HEK293 (cell line): ENCODE results near the gene GTPBP3.
A peak's percentile ranks its signal among the peaks of the same experiment; 100 is the strongest.

Experiments
- CTCF ChIA-PET: fragments of 350-600 bp; formaldehyde crosslinking; extraction: SDS; loops from one replicate; lab custom pipeline; 2021; ENCODE audit warnings: antibody characterized with exemption; lab: Yijun Ruan, JAX
- POLR2A ChIA-PET: fragments of 300-600 bp; formaldehyde crosslinking; extraction: SDS; loops from one replicate; lab custom pipeline; 2020; ENCODE audit warnings: antibody characterized with exemption, inconsistent platforms; lab: Yijun Ruan, JAX
- H3K27ac ChIP-seq: fragments of 200-500 bp; sonication (Bioruptor generic); 2 replicates; pipeline ENCODE4 v1.5.1; 2014; ENCODE audit warnings: low read depth, low read length, control low read depth, inconsistent platforms; ENCODE audit errors: extremely low read depth
- H3K36me3 ChIP-seq, 2 experiments: fragments of 200-500 bp in 1 of 2; sonication (Bioruptor generic) in 1 of 2; 1 replicate in 1 of 2; 2 replicates in 1 of 2; pipeline ENCODE4 v1.5.1; 2014 to 2017; ENCODE audit warnings: inconsistent platforms in 2 of 2, low read length in 2 of 2; ENCODE audit not compliant: control insufficient read depth in 2 of 2, insufficient read depth in 1 of 2
- H3K4me1 ChIP-seq: fragments of 200-500 bp; sonication (Bioruptor generic); 2 replicates; pipeline ENCODE4 v1.5.1; 2014; ENCODE audit warnings: mild to moderate bottlenecking, low read length, inconsistent platforms; ENCODE audit not compliant: control insufficient read depth, insufficient read depth
- H3K4me3 ChIP-seq: 2 replicates; pipeline ENCODE4 v1.5.1; 2011; ENCODE audit warnings: low read depth, mild to moderate bottlenecking, control low read depth, low read length, moderate library complexity
- H3K9me3 ChIP-seq: fragments of 200-500 bp; sonication (Bioruptor generic); 2 replicates; pipeline ENCODE4 v1.5.1; 2014; ENCODE audit warnings: low read depth, low read length, inconsistent platforms; ENCODE audit not compliant: control insufficient read depth, insufficient read depth
- GLIS1 ChIP-seq: fragments of 450-650 bp; formaldehyde crosslinking; IDR thresholded peaks from 2 replicates; pipeline ENCODE4 v1.5.1; 2016; ENCODE audit warnings: missing biosample characterization, missing genetic modification characterization
- KLF10 ChIP-seq: fragments of 450-650 bp; IDR thresholded peaks from 2 replicates; pipeline ENCODE4 v1.5.1; 2018; ENCODE audit warnings: missing biosample characterization, mild to moderate bottlenecking, missing genetic modification characterization
- KLF7 ChIP-seq: fragments of 450-650 bp; formaldehyde crosslinking; IDR thresholded peaks from 2 replicates; pipeline ENCODE4 v1.5.1; 2016; ENCODE audit warnings: missing biosample characterization, missing genetic modification characterization, borderline replicate concordance
- PRDM1 ChIP-seq: fragments of 450-650 bp; formaldehyde crosslinking; IDR thresholded peaks from 2 replicates; pipeline ENCODE4; 2016; ENCODE audit warnings: missing biosample characterization, missing genetic modification characterization
- SP2 ChIP-seq: fragments of 450-650 bp; formaldehyde crosslinking; IDR thresholded peaks from 2 replicates; pipeline ENCODE4 v1.5.1; 2016; ENCODE audit warnings: missing biosample characterization, missing genetic modification characterization
- YY1 ChIP-seq: fragments of 450-650 bp; formaldehyde crosslinking; IDR thresholded peaks from 2 replicates; pipeline ENCODE4 v1.5.1; 2018; ENCODE audit warnings: missing biosample characterization, missing genetic modification characterization
- ZFP3 ChIP-seq: fragments of 450-650 bp; formaldehyde crosslinking; IDR thresholded peaks from 2 replicates; pipeline ENCODE4 v1.5.1; 2016; ENCODE audit warnings: low read depth, missing biosample characterization, missing genetic modification characterization
- ZFP41 ChIP-seq: fragments of 450-650 bp; formaldehyde crosslinking; IDR thresholded peaks from 2 replicates; pipeline ENCODE4 v1.5.1; 2016; ENCODE audit warnings: missing biosample characterization, missing genetic modification characterization, borderline replicate concordance
- ZIC2 ChIP-seq: fragments of 450-650 bp; formaldehyde crosslinking; IDR thresholded peaks from 2 replicates; pipeline ENCODE4 v1.5.1; 2016; ENCODE audit warnings: missing biosample characterization, missing genetic modification characterization
- ZNF121 ChIP-seq: fragments of 450-650 bp; formaldehyde crosslinking; IDR thresholded peaks from 2 replicates; pipeline ENCODE4 v1.5.1; 2016; ENCODE audit warnings: missing biosample characterization, missing genetic modification characterization
- ZNF16 ChIP-seq: fragments of 450-650 bp; formaldehyde crosslinking; IDR thresholded peaks from 2 replicates; pipeline ENCODE4 v1.5.1; 2016; ENCODE audit warnings: low read depth, missing biosample characterization, missing genetic modification characterization
- ZNF24 ChIP-seq: fragments of 450-650 bp; formaldehyde crosslinking; IDR thresholded peaks from 2 replicates; pipeline ENCODE4 v1.5.1; 2016; ENCODE audit warnings: missing biosample characterization, missing genetic modification characterization
- ZNF324 ChIP-seq: fragments of 450-650 bp; formaldehyde crosslinking; IDR thresholded peaks from 2 replicates; pipeline ENCODE4 v1.5.1; 2016; ENCODE audit warnings: missing biosample characterization, missing genetic modification characterization
- ZNF335 ChIP-seq: fragments of 450-650 bp; formaldehyde crosslinking; conservative IDR thresholded peaks from 2 replicates; pipeline ENCODE4 v1.5.1; 2016; ENCODE audit warnings: missing biosample characterization, missing genetic modification characterization
- ZNF416 ChIP-seq: fragments of 450-650 bp; formaldehyde crosslinking; IDR thresholded peaks from 2 replicates; pipeline ENCODE4 v1.5.1; 2016; ENCODE audit warnings: missing biosample characterization, missing genetic modification characterization
- ZNF423 ChIP-seq: fragments of 450-650 bp; formaldehyde crosslinking; IDR thresholded peaks from 2 replicates; pipeline ENCODE4 v1.5.1; 2016; ENCODE audit warnings: missing biosample characterization, missing genetic modification characterization
- ZNF433 ChIP-seq: fragments of 450-650 bp; formaldehyde crosslinking; IDR thresholded peaks from 2 replicates; pipeline ENCODE4 v1.5.1; 2016; ENCODE audit warnings: missing biosample characterization, missing genetic modification characterization, low read depth
- ZNF558 ChIP-seq: fragments of 450-650 bp; formaldehyde crosslinking; IDR thresholded peaks from 2 replicates; pipeline ENCODE4 v1.5.1; 2016; ENCODE audit warnings: missing biosample characterization, missing genetic modification characterization
- ZNF560 ChIP-seq: fragments of 450-650 bp; formaldehyde crosslinking; IDR thresholded peaks from 2 replicates; pipeline ENCODE4 v1.5.1; 2017; ENCODE audit warnings: missing biosample characterization, missing genetic modification characterization, borderline replicate concordance
- ZNF629 ChIP-seq: fragments of 450-650 bp; formaldehyde crosslinking; IDR thresholded peaks from 2 replicates; pipeline ENCODE4 v1.5.1; 2017; ENCODE audit warnings: missing biosample characterization, missing genetic modification characterization
- ZNF670 ChIP-seq: fragments of 450-650 bp; formaldehyde crosslinking; IDR thresholded peaks from 2 replicates; pipeline ENCODE4 v1.5.1; 2016; ENCODE audit warnings: missing biosample characterization, missing genetic modification characterization, low read depth
- ZNF677 ChIP-seq: fragments of 450-650 bp; IDR thresholded peaks from 2 replicates; pipeline ENCODE4 v1.5.0; 2018; ENCODE audit warnings: missing biosample characterization, mild to moderate bottlenecking, missing genetic modification characterization, moderate library complexity
- ZNF701 ChIP-seq: fragments of 450-650 bp; formaldehyde crosslinking; IDR thresholded peaks from 2 replicates; pipeline ENCODE4 v1.5.1; 2016; ENCODE audit warnings: missing biosample characterization, missing genetic modification characterization
- ZNF837 ChIP-seq: fragments of 450-650 bp; formaldehyde crosslinking; IDR thresholded peaks from 2 replicates; pipeline ENCODE4 v1.5.1; 2016; ENCODE audit warnings: missing biosample characterization, missing genetic modification characterization
- ZSCAN16 ChIP-seq: fragments of 450-650 bp; formaldehyde crosslinking; IDR thresholded peaks from 2 replicates; pipeline ENCODE4 v1.5.1; 2016; ENCODE audit warnings: missing biosample characterization, missing genetic modification characterization
- TF ChIP-seq, protein P1 (sequence below): fragments of 450-650 bp; formaldehyde crosslinking; IDR thresholded peaks from 2 replicates; pipeline ENCODE4 v1.5.1; 2017; ENCODE audit warnings: missing biosample characterization, missing genetic modification characterization
- TF ChIP-seq, protein P2 (sequence below): fragments of 450-650 bp; formaldehyde crosslinking; IDR thresholded peaks from 2 replicates; pipeline ENCODE4 v1.5.1; 2016; ENCODE audit warnings: missing biosample characterization, missing genetic modification characterization

The GTPBP3 gene

DNA sequence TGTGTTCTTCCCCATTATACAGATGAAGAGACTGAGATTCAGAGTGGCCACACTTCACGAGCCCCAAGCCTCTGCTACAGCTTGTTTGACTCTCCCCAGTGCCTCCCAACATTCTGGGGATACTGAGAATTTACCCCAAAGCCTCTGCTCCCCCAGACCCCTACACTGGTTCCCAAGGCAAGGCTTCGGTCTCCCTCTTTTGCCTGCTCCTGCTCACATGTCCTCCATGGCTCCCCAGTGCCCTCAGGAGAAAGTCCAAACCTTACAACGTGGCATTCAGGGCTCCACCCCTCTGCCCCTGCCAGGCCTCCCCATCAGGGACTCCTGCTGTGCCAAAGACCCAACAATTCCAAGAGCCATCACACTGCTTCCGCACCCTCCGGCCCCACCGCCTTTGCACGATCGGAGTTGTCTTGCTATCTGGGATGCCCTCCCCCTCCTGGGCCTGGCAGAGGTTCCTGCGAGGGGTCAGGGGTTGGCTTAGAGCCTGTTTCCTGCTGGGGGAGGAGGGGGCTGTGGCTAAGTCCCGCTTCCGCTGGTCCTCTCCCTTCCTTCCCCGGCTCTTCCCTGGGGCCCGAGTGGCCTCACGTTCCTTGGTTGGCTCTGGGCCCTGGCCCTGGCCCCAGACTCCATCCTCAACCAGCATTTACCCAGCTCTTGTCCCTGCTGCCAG, 15.4 kb downstream of the GTPBP3 start:
- H3K36me3 ChIP-seq, result no peaks in the 10 kb centered on the region
- no peaks in the 10 kb centered on the region for H3K4me1 ChIP-seq
- CTCF ChIA-PET, result no interaction called here
- H3K9me3 ChIP-seq, result no peaks in the 10 kb centered on the region
- POLR2A ChIA-PET, result no interaction called here
- no peak overlapping the region for H3K4me3 ChIP-seq
- H3K27ac ChIP-seq, result no peak overlapping the region
- peak; percentile 14; the same call in 1 of the 2 replicates for TF ChIP-seq SP2 (tag by site-specific recombination)
- TF ChIP-seq ZNF423, result no peak
- peak; percentile 92 for TF ChIP-seq ZNF16 (tag by site-specific recombination)
- no peak for TF ChIP-seq ZFP3 (tag by site-specific recombination)
- no peak for TF ChIP-seq ZNF324 (tag by site-specific recombination)
- TF ChIP-seq ZNF416 (tag by site-specific recombination), result no peak
- TF ChIP-seq ZNF670, result no peak
- no peak for TF ChIP-seq ZNF335 (tag by site-specific recombination)
- no peak for TF ChIP-seq ZNF629
- no peak for TF ChIP-seq PRDM1

DNA sequence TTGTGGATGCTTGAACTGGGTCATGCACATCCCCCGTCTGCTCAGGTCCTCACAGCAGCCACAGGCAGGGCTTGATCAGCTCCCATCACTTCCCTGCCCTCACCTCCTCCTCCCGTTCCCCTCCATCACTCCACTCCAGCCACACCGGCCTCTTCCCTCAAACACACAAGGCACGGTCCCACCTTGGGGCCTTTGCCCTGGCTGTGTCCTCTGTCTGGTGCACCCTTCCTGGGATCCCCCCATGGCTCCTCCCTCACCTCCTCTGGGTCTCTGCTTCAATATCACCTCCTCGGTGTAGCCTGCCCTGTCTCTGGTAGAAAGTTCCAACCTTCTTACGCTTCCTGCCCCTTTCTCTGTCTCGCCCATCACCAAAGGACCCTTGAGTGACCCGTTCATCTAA, 16.0 kb downstream of the GTPBP3 start:
- CTCF ChIA-PET, result no interaction called here
- POLR2A ChIA-PET, result no interaction called here
- no peaks in the 10 kb centered on the region for H3K36me3 ChIP-seq
- no peak for TF ChIP-seq ZFP41 (tag by site-specific recombination)
- TF ChIP-seq, protein P1, sequence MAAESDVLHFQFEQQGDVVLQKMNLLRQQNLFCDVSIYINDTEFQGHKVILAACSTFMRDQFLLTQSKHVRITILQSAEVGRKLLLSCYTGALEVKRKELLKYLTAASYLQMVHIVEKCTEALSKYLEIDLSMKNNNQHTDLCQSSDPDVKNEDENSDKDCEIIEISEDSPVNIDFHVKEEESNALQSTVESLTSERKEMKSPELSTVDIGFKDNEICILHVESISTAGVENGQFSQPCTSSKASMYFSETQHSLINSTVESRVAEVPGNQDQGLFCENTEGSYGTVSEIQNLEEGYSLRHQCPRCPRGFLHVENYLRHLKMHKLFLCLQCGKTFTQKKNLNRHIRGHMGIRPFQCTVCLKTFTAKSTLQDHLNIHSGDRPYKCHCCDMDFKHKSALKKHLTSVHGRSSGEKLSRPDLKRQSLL, result no peak
- H3K9me3 ChIP-seq, result no peaks in the 10 kb centered on the region
- H3K4me3 ChIP-seq, result no peak overlapping the region
- H3K27ac ChIP-seq, result no peak overlapping the region
- no peaks in the 10 kb centered on the region for H3K4me1 ChIP-seq

DNA sequence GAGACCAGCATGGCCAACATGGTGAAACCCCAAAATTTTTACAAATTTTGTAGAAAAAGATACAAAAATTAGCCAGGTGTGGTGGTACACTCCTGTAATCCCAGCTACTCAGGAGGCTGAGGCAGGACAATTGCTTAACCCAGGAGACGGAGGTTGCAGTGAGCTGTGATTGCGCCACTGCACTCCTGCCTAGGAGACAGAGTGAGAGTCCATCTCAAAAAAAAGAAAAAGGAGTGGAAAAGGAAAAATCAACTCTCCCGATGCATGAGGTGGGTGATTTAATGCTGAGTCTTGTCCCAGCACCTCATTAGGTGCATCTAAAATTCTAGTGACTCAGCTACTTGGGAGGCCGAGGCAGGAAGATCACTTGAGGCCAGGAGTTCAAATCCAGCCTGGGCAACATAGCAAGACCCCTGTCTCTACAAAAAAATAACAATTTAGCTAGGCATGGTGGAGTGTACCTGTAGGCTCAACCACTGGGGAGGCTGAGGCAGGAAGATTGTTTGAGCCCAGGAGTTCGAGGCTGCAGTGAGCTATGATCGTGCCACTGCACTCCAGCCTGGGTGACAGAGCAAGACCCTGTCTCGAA, 19.8 kb downstream of the GTPBP3 start:
- no peak overlapping the region for H3K27ac ChIP-seq
- H3K9me3 ChIP-seq, result no peaks in the 10 kb centered on the region
- ChIA-PET POLR2A (no interaction called here), CTCF (interaction anchor here (1.4 to 1.7 kb wide), 2 partner anchors 8 to 29 kb away, joined by 3 to 7 read pairs; no protein-coding TSS in a partner anchor)
- TF ChIP-seq PRDM1 (peak; percentile 71), ZSCAN16 (no peak), KLF10 (no peak), YY1 (tag by site-specific recombination) (no peak), ZNF121 (peak; percentile 65), GLIS1 (no peak), ZIC2 (tag by site-specific recombination) (no peak), ZNF24 (tag by site-specific recombination) (no peak)
- H3K36me3 ChIP-seq, result no peaks in the 10 kb centered on the region
- H3K4me3 ChIP-seq, result no peak overlapping the region
- no peaks in the 10 kb centered on the region for H3K4me1 ChIP-seq

DNA sequence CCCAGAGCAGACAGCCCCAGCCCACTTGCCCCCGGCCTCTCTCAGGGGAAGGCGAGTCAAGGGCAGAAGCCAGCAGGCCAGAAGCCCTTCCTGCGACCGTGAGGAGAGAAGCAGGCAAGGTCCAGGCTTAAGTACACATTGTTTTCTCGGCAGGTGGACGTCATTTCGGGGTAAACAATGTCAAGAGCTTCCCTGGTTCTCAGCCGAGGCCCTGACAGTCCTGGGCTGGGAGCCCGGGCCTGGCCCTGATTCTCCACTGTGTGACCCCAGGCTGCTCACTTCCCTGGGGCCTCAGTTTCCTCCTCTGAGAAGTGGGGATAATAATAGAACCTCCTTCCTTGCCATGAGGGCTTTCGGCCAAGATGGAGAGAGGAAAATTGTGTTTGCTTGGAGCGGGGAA, 20.4 kb downstream of the GTPBP3 start:
- POLR2A ChIA-PET, result interaction anchor here (0.7 kb wide), 1 partner anchor 826 kb away, joined by 4 read pairs; no protein-coding TSS in a partner anchor
- H3K36me3 ChIP-seq, result no peaks in the 10 kb centered on the region
- no peak overlapping the region for H3K4me3 ChIP-seq
- TF ChIP-seq, protein P2, sequence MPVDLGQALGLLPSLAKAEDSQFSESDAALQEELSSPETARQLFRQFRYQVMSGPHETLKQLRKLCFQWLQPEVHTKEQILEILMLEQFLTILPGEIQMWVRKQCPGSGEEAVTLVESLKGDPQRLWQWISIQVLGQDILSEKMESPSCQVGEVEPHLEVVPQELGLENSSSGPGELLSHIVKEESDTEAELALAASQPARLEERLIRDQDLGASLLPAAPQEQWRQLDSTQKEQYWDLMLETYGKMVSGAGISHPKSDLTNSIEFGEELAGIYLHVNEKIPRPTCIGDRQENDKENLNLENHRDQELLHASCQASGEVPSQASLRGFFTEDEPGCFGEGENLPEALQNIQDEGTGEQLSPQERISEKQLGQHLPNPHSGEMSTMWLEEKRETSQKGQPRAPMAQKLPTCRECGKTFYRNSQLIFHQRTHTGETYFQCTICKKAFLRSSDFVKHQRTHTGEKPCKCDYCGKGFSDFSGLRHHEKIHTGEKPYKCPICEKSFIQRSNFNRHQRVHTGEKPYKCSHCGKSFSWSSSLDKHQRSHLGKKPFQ (tag by site-specific recombination), result no peak
- no peak for TF ChIP-seq ZNF677
- TF ChIP-seq ZNF433 (tag by site-specific recombination), result no peak
- TF ChIP-seq ZNF558 (tag by site-specific recombination), result no peak
- TF ChIP-seq KLF7, result no peak
- TF ChIP-seq ZNF560 (tag by site-specific recombination), result no peak
- TF ChIP-seq ZNF837, result no peak
- TF ChIP-seq ZNF701 (tag by site-specific recombination), result no peak
- TF ChIP-seq, all 188 proteins: peak for 0
- Histone ChIP-seq H3K27ac (no peak overlapping the region), H3K9me3 (no peaks in the 10 kb centered on the region), H3K4me1 (no peaks in the 10 kb centered on the region)
- CTCF ChIA-PET, result interaction anchor here (1.4 kb wide), 1 partner anchor 9 kb away, joined by 3 read pairs; no protein-coding TSS in a partner anchor
